GM19328 (cell line): ENCODE measurements around the gene ISG20L2.

Source experiments
- ATAC-seq: cut with Tn5 transposase; IDR thresholded peaks from one replicate; pipeline ENCODE4 v1.9.1; 2021; ENCODE audit warnings: mild to moderate bottlenecking, moderate library complexity; ENCODE audit not compliant: unreplicated experiment

Gene ISG20L2

DNA sequence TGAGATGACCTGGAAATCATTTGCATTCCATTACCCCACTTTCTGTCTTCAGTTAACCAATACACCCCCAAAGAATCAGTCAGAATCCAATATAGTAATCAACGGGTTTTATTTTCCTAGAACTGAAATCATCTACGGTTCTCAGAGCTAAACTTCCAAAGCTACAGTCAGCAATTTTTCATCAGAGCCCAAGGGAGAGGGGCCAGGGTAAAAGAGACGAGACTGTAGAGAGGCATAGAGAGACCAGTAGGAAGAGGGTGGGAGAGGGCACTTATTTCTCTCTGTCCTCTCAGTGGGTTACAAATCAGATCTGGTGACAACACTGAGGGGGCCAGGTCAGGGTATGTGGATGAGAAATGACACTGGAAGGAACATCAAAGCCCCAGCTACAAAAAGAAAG, 13.5 kb upstream of the ISG20L2 start:
- no peak for ATAC-seq

DNA sequence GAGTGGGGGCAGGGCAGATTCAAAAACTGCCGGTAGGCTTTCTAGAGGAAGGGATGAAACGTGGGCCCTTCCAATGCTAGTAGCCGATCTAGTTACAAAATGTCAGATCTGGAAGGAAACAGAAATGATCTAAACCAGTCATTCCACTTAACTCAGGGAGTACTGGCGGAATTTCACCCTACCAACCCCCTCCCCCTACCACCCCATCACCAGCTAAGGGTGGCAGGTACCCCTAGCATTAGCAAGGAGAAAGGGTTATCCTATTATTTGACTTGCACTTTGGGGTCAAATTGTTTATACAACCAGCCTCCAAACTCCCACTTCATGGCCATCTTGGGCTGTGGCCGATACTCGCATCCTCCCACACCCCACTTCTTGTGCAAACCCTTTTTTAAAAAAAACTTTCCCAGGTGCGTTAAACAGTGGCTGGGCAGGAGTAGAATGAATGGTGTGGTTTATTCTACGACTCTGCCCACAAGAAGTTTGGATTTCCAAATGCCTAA, 13.0 kb upstream of the ISG20L2 start:
- no peak for ATAC-seq

DNA sequence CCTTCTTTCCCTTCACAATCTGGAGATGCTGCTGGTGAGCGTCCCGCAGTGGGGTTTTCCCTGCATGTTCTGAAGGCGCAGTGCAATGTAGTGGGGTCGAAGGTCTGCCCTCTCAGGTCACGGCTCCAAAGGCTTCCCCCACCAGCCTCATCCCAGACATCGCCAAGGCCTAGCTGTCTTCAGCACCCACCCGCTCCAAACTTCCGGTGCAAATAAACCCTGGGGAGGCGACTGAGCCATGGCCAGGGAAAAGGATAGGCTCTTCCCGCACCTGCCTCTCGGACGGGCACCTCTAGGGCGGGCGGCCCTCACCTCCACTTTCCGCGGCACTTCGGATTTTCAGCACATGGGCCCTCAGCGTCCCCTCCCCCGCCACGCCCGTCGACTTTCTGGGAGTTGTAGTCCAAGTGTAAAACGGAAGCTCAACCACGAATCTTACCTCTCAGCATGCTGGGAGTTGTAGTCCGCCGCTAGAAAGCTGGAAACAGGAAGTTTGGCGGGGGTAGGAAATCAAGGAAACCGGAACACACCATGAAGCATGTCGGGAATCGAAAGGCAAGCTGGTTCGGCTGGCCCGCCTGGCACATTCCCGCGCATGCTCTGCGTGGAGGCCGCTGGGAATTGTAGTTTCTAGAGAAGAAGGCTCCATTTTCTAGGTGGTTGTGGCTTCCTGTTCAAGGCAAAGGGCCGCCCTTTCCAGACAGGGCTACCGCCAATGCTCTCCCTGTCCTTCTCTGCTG, 12.3 kb upstream of the ISG20L2 start, which contains the start of gene MRPL24:
Gene MRPL24, minus strand, starts transcription at position 348 of the 740 bp plus-strand sequence. CDS start 2,384 bp downstream, outside the sequence.
- ATAC-seq, result peak; percentile 81

DNA sequence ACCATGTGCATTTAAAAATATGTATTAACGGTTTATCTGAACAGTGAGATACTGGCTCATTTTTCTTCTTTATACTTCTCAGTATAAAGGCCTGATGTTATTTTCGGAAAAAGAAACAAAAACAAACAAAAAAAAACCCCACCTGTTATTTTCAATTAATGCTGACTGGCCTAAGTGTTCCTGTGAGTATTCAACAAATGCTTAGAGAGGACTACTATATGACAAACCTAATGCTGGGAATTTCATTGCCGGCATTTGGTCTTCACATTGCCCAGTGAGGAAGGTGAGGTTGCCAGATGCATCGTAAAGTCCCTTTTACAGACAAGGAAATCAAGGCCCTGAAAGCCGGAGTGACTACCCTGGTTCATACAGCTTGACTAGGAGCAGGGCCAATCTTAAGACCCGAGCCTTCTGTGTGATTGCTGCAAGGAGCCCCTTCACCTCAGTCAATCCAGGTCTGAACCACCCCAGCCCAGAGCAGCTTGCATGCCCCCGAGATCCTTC, 11.7 kb upstream of the ISG20L2 start:
- ATAC-seq, result peak; percentile 4

DNA sequence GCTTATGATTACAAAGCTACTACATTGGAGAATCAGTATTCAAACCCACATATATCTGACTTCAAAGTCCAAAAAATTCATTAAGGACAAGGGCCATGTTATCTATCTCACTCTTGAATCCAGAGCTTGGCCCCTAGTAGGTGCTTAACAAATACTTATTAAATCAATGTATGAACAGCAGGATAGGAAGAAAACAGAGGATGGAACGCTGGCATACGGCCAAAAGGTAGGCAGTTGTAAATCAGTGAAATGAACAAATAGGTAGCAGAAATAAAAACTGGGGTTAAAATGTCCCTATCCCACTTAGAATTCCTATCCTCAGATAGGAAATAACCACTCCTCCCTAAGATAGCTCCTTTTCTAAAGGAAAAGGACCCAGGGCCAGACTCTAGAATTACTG, 10.3 kb upstream of the ISG20L2 start:
- no peak for ATAC-seq

DNA sequence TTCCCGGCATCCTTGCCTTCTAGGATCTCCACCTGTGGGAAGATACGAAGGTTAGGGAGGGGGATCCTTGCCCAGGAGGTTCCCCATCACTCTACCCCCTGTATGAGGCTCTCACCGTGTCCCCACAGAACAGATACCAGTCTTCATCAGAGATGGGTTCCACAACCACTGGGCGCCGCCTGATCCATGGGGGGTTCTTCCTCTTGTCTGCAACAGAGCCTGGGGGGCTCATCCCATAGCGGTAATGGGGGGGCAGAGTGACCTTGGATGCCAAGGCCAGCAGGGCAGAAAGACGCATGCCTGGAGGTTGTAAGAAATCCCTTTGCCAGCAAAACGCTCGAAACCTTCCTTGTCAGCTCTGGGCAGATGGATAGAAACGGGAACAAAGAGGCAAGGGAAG, 9.8 kb upstream of the ISG20L2 start:
- ATAC-seq, result no peak

DNA sequence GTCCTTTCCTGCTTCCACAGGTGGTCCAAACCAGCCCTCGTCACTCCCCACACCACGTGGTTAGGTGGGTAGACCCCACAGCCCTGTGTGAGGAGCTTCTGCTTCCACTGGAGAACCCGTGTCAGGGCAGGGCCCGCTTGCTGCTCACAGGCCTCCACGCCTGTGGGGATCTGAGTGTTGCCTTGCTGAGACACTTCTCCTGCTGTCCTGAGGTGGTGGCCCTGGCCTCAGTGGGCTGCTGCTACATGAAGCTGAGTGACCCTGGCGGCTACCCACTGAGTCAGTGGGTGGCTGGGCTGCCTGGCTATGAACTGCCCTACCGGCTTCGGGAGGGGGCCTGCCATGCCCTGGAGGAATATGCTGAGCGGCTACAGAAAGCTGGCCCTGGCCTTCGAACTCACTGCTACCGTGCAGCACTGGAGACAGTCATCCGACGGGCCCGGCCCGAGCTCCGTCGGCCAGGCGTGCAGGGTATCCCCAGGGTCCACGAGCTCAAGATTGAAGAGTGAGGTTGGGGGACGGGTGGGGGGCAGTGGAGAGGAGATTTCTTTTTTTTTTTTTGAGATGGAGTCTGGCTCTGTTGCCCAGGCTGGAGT, 5.5 kb upstream of the ISG20L2 start:
- ATAC-seq, result no peak

DNA sequence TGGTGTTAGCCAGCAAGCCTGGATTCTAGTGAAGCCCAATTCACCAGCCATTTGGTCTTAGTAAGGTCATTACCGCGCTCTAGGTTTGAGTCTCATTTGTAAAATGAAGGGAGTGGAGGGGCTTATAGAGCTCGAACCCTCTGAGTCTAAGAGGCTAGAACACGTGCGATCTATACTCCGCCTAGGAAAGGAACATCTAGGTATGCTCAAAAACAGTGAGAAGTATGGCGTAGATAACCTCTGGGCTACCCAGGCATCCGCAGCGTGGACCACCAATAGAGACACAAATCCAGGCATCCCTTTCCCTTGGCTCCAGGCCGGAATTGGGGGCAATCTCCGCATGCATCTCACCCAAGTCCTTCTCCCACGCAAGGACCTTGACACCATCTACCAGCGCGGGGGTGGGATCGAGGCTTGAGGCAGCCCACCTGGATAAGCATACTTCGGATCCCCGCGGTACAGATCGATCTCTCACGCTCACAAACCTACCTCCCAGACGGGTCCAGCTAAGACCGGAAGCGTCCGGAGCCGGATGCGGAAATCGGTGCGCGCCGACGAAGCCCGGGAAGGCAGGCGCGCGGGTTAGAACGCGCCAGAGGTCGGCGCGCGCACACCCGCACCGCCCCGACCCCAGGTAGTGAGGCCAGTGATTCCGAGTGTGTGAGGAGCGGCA, 504 bp downstream of the ISG20L2 start, which contains the start of gene METTL25B:
Gene METTL25B, plus strand, starts transcription at position 544 of the 673 bp plus-strand sequence. CDS start 636 bp downstream, outside the sequence.
- ATAC-seq, result peak; percentile 50

DNA sequence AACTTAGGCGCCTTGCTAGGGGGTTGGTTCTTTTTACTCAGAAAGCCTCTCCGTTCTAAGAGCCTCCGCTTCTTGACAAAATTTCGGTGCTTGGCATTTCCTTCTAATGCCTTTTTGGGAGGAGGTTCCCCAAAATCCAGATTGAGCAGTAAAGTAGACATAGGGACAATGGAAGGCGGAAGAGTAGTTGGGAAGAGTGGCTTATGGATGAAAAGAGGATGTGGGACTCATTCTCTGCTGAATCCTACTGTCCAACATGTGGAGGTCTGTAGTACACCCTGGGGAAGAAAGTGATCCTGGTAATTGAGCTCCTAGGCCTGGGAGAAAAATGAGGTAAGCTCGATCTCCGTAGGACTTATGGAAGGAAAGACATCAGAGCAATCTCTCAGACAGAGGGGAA, 1.1 kb downstream of the ISG20L2 start:
- no peak for ATAC-seq

DNA sequence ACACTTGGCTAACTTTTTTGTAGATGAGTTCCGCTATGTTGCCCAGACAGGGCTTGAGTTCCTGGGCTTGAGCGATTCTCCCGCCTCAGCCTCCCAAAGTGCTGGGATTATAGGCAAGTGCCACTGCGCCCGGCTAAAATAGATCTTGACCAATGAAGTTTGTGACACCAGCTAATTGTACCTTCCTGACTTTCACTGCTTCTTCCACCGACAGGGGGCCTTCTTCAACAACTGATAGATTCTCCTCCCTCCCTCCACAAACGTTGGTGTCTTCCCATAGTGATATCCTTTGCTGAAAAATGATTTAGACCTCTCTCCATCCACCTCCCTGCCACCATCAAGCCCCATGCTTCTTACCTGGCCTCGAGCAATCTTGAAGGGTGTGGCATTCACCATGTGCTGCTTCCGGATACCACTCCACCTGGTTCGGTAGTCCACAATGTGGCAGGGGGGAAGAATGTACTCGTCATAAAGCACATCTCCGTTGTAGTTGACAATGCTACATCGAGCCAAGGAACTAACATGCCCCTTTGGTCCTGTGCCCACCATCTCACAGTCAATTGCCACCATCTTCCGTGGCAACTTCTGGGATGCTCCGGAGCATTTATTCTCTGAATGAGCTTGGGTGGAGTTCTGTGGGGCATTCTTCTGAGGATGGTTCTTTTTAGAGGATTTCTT, 1.9 kb downstream of the ISG20L2 start:
- ATAC-seq, result no peak

DNA sequence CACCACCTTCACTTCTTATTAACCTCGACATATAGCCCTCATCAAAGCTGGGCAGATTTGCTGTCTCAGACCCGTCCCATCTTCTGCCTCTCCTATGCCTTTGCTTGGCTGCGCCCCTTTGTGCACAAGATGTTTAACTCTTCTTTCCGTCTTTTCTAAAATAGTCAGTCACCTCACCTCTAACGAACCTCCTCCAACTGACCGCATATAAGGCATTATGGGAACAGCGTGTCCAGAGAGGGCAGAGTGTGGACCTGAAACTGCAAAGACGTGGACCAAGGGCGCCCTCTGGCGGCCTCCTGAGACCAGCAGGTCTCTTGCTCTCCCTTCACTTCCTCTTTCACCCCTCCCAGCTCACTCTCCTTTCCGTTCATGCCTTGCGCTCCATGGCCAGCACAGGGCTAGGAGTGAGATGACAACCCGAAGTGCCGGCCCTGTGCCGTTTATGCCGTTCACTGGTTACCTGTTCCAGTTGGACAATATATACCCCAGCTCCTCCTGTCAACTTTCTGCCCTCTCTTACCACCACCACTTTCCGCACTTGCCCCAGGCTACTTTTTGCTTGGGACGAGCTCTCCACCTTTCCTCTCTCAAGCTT, 2.8 kb downstream of the ISG20L2 start:
- ATAC-seq, result peak; percentile 34

DNA sequence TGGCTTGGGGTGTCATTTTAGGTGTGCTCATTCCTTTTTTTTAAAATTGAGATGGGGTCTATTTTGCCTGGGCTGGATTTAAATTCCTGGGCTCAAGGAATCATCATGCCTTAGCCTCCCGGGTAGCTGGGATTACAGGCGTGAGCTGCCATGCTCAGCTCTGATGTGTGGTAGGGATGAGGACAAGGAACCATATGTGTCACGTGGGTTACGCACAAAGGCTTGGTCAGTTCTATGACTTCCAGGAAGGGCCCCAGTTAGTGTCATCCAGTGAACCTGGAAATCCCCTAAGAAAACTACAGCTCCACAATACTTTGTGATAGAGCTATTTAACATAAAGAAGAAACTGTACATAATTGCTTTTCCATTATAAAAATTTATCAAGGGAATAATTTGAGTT, 7.0 kb downstream of the ISG20L2 start:
- ATAC-seq, result no peak

DNA sequence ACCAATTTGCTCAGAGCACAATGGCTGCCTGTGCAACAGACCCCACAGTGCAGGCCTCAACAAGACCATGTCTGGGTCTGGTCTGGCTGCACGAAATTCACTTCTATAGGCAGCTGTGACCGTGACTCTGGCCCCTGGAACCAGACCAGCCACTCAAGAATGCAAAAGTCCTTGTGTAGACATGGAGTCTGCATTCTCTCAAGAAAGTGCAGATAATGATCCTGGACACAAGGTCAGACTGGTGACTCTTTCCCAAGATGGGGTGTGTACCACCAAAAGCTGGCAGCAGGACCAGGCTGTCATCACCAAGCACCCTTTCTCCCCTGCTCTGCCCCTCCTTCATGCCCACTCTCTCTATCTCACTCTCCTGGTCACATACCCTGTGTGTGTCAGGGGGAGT, 7.4 kb downstream of the ISG20L2 start:
- no peak for ATAC-seq

DNA sequence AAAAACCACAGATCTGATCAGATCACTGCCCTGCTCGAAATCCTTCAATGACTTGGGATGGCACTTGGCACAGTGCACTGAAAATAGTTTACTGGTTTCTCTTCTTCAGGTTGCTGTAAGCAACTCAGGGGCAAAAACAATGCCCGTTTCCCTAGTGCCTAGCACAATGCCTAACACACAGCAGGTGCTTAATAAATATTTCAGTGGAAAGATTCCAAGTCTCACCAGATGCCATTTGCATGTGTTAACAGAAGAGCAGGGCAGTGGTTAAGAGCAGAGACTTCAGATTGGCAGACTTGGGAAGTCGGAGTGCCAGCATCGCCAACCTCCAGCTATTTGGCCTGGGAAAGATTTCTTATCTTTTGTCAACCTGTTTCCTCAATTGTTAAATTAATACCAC, 11.2 kb downstream of the ISG20L2 start:
- ATAC-seq, result no peak

DNA sequence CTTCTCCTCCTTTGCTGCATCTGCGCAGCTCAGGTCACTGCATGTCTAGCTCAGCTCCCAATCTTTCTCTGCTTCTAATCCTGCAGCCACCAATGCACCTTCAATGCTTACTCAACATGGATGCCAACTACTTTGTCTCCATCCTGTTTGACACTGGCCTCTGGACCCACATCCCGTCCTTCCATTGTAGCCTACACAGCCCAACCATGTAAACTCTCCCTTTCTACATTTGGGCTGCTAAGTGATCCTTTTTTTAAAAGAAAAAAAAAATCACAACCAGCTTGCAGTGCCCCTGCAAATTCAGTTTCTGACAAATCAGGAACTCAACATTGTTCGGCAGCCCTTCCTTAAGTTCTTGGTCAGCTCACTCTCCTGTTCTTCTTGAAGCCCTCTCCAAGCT, 13.7 kb downstream of the ISG20L2 start:
- ATAC-seq, result no peak

DNA sequence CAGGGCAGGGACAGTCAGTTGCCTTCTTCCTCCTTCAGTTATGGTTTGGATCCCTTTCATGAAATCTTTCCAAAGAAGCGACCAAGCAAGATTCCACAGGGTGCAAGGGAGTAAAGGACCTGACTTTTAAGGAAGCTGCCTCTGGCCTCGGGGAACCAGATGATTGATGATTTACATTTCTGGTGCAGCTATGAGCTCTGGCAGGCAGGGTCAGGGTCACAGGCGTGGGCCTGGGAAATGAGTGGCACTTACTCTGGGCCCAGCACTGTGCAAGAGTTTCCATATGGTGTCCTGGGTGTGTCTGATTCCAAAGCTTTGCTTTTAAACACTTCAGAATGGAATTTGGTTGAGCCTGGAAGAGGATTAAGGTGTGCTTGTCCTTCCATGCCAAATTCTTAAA, 15.9 kb downstream of the ISG20L2 start:
- ATAC-seq, result no peak

DNA sequence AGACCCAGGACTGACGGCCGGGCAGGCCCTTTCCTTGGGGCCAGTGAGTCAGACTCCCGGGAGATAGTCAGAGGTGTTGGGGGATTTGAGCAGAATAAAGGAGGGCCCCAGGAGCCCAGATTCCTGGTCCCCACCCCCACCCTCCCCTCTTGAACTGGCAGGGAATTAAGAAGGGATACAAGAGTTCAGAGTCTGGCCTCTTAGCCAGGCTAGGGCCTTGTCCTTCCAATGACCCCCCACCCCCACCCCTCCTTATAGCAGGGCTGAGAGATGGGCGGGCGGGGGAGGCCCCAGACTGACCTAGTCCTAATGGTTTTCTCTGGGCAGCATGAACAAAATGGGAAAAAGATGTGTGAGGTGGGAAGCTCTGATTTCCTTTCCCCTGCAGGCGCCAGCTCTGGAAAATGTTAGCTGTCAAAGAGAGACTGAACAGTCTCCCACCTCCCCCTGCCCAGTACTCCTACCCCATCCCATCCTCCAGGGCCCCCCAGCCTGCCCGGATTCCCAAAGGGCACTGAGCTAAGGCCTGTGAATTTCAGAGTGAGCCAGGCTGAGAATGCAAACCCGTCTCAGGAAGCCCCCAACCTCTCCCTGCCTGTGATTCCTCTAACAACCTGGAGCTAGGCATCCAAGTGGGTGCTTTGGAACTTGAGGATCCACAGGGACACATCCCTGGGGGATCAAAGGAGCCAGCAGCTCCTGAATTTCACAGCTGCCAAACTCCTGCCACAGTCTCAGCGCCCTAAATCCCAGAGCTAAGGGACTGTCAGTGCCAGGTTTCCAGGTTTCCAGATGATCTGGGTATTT, 17.4 kb downstream of the ISG20L2 start:
- no peak for ATAC-seq

DNA sequence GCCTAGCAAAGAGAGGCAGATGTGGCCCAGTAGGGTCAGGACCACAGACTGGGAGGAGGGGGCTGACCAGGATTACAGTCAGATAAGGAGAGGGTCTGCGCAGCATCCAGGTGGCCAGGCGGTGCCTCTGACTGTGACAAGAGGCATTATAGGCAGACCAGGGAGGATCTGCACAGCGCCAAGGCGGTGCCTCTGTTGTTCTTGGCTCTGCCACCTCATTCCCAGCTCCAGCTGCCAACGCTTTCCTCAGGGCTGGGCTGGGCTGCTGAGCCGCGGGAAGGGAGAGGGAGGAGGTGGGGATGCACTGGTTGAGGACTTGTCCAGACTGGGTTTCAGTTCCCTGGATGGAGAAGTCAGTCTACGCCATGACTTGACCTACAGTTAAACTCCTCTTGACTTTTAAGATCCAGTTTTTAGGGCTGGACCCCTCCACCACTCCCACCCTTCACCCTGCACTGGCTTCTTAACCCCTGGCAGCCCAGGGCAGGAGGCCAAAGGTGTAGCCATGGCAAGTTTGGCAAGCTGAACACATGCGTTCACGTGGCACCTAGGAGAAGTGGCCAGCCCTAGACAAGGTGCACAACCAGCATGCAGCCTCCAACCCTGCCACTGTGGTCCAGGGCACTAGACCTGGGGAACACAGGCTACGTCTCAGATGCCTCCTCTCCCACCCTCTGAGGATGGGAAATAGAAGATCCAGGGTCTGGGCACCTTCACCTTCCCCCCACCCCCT, 18.6 kb downstream of the ISG20L2 start:
- ATAC-seq, result no peak

DNA sequence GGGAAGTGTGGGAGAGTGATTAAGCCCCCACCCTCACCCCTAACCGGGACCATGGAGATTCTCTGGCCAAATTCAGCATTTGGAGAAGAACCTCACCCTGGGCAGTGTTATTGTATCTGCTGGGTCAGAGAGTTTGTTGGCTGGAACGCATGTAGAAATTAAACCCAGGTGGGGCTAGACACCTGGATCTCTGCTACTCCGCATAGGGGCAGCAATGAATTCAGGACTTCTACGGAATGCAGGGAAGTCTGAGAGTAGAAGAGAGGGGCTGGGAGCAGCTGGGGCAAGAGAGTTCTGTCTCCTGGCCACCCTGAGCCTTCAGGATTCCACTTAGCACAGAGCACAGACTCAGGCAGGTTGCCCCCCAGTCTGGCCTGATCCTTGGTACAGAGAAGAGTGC, 19.5 kb downstream of the ISG20L2 start:
- ATAC-seq, result no peak
